Brain pericyte (primary cell): ENCODE results near the gene DNM1L.
A peak's percentile ranks its signal among the peaks of the same experiment; 100 is the strongest.
"Not testable (repeated sequence)": the region's sequence is repeated elsewhere in the genome, so short reads cannot be mapped to it uniquely, and the experiment has no call there.

ENCODE experiments used
- DNase-seq: peaks from one replicate; pipeline ENCODE4 v3.0.0-alpha.2; 2012; ENCODE audit warnings: low read depth, low spot score

Gene DNM1L

GRCh38 chr12:32697445-32697844, 18.3 kb downstream of the DNM1L start:
- DNase-seq = no peak

GRCh38 chr12:32698285-32698684, 19.2 kb downstream of the DNM1L start:
- DNase-seq = no peak

- DNase-seq = not testable (repeated sequence)
These were observed 20.3 kb downstream of the DNM1L start for GRCh38 chr12:32699437-32699836.

- no peak for DNase-seq
These were observed 23.4 kb downstream of the DNM1L start for GRCh38 chr12:32702473-32702872.

- DNase-seq = no peak
These were observed 23.8 kb downstream of the DNM1L start for GRCh38 chr12:32702946-32703345.

- DNase-seq = no peak
These were observed 26.7 kb downstream of the DNM1L start for GRCh38 chr12:32705783-32706182.

- no peak for DNase-seq
These were observed 27.4 kb downstream of the DNM1L start for GRCh38 chr12:32706335-32707024.

- DNase-seq = no peak
These were observed 29.8 kb downstream of the DNM1L start for GRCh38 chr12:32708926-32709325.

- DNase-seq = no peak
These were observed 35.7 kb downstream of the DNM1L start for GRCh38 chr12:32714772-32715171.

GRCh38 chr12:32718926-32719325, 39.8 kb downstream of the DNM1L start:
- no peak for DNase-seq

GRCh38 chr12:32725308-32725707, 46.2 kb downstream of the DNM1L start:
- not testable (repeated sequence) for DNase-seq

- DNase-seq = no peak
These were observed 47.2 kb downstream of the DNM1L start for GRCh38 chr12:32726286-32726685.

GRCh38 chr12:32727237-32727636, 48.1 kb downstream of the DNM1L start:
- DNase-seq = no peak

- no peak for DNase-seq
These were observed 55.9 kb downstream of the DNM1L start for GRCh38 chr12:32734952-32735351.

GRCh38 chr12:32736445-32736844, 57.3 kb downstream of the DNM1L start:
- no peak for DNase-seq

- DNase-seq = no peak
These were observed 58.6 kb downstream of the DNM1L start for GRCh38 chr12:32737715-32738114.

- DNase-seq = no peak
These were observed 60.2 kb downstream of the DNM1L start for GRCh38 chr12:32739279-32739678.

GRCh38 chr12:32742133-32742532, 63.0 kb downstream of the DNM1L start:
- no peak for DNase-seq

- DNase-seq = no peak
These were observed 64.2 kb downstream of the DNM1L start for GRCh38 chr12:32743264-32743663.

GRCh38 chr12:32753605-32754004, 74.5 kb downstream of the DNM1L start:
- no peak for DNase-seq

- DNase-seq = no peak
These were observed 75.0 kb downstream of the DNM1L start for GRCh38 chr12:32754111-32754510.

- DNase-seq = no peak
These were observed 76.1 kb downstream of the DNM1L start for GRCh38 chr12:32755051-32755653.

GRCh38 chr12:32755654-32756475, 76.8 kb downstream of the DNM1L start, which contains the start of gene YARS2:
TSS of gene YARS2 (minus strand) at chr12:32755897. CDS start at chr12:32755874, 23 bp downstream.
- peak; percentile 87 for DNase-seq
